ENCODE measurements around the gene PER1. TPM values are rescaled to one million over a fixed set of nuclear protein-coding genes. Genes with fewer than 3 reads are reported as not detected.
"Not testable (repeated sequence)": the region's sequence is repeated elsewhere in the genome, so short reads cannot be mapped to it uniquely, and the experiment has no call there.

Gene PER1
- total RNA-seq, 1 experiment from 2014 or later, result 25.0 TPM

GRCh38 chr17:8108972-8109660 is 43.1 kb downstream of the PER1 start:
- TF ChIP-seq EZH2phosphoT487 (IDR thresholded peaks at IDR 0.05; ENCODE audit: borderline replicate concordance, low read length) (no peak), CTCF (conservative IDR thresholded peaks at IDR 0.05; ENCODE audit: low read depth, low read length) (no peak), EZH2 (IDR thresholded peaks at IDR 0.05; ENCODE audit: low read length, unreplicated experiment) (no peak)
- Histone ChIP-seq H3K4me1 (ENCODE audit: insufficient read depth, low read length) (no peaks in the 10 kb centered on the region), H3K4me3 (ENCODE audit: low read length) (no peak overlapping the region), H3F3A (ENCODE audit: low read length, unreplicated experiment) (no peaks in the 10 kb centered on the region), H3K9ac (ENCODE audit: low read length) (no peak overlapping the region), H3K27me3 (ENCODE audit: low read length) (no peaks in the 10 kb centered on the region), H3K9me3 (ENCODE audit: low read length) (no peaks in the 10 kb centered on the region), H4K20me1 (ENCODE audit: low read length) (no peaks in the 10 kb centered on the region), H3K27ac (ENCODE audit: low read length) (no peak overlapping the region), H2AFZ (ENCODE audit: low read length) (no peak overlapping the region), H3K4me2 (ENCODE audit: low read length) (no peak overlapping the region), H3K36me3 (ENCODE audit: low read depth, low read length) (no peaks in the 10 kb centered on the region), H3K79me2 (ENCODE audit: low read length) (no peaks in the 10 kb centered on the region), H3K9me2 (replicated peaks; ENCODE audit: low read length) (no peaks in the 10 kb centered on the region)
- ATAC-seq (no peak), DNase-seq (no peak)
- BruUV-seq (replicated peaks), result no TSS peak
- intact Hi-C loops (cut with micrococcal nuclease), result no loop called here
- POLR2A ChIA-PET (ENCODE audit: unreplicated experiment), result no interaction called here
- CTCF ChIA-PET, result no interaction called here

- H3K4me1 ChIP-seq (ENCODE audit: insufficient read depth, low read length); BruUV-seq (replicated peaks); intact Hi-C loops (cut with micrococcal nuclease); H3K4me3 ChIP-seq (ENCODE audit: low read length); H3K9me2 ChIP-seq (replicated peaks; ENCODE audit: low read length); ATAC-seq; H3K4me2 ChIP-seq (ENCODE audit: low read length); H2AFZ ChIP-seq (ENCODE audit: low read length); CTCF ChIA-PET; H3K9me3 ChIP-seq (ENCODE audit: low read length); POLR2A ChIA-PET (ENCODE audit: unreplicated experiment); H3K27ac ChIP-seq (ENCODE audit: low read length); H3K9ac ChIP-seq (ENCODE audit: low read length); DNase-seq; H4K20me1 ChIP-seq (ENCODE audit: low read length); H3K36me3 ChIP-seq (ENCODE audit: low read depth, low read length); H3K79me2 ChIP-seq (ENCODE audit: low read length); H3F3A ChIP-seq (ENCODE audit: low read length, unreplicated experiment); H3K27me3 ChIP-seq (ENCODE audit: low read length): not testable (repeated sequence)
Observed at GRCh38 chr17:8106980-8107379, 45.2 kb downstream of the PER1 start.

GRCh38 chr17:8105957-8106398 is 46.2 kb downstream of the PER1 start:
- Histone ChIP-seq H2AFZ (ENCODE audit: low read length) (no peak overlapping the region), H3K36me3 (ENCODE audit: low read depth, low read length) (no peaks in the 10 kb centered on the region), H3K9ac (ENCODE audit: low read length) (no peak overlapping the region), H4K20me1 (ENCODE audit: low read length) (no peaks in the 10 kb centered on the region), H3K9me3 (ENCODE audit: low read length) (no peaks in the 10 kb centered on the region), H3K79me2 (ENCODE audit: low read length) (no peaks in the 10 kb centered on the region), H3F3A (ENCODE audit: low read length, unreplicated experiment) (no peaks in the 10 kb centered on the region), H3K4me1 (ENCODE audit: insufficient read depth, low read length) (peaks cover 6% of the 10 kb centered on the region; the same call in 1 of the 2 replicates), H3K4me2 (ENCODE audit: low read length) (no peak overlapping the region), H3K4me3 (ENCODE audit: low read length) (no peak overlapping the region), H3K27ac (ENCODE audit: low read length) (no peak overlapping the region), H3K9me2 (replicated peaks; ENCODE audit: low read length) (no peaks in the 10 kb centered on the region), H3K27me3 (ENCODE audit: low read length) (no peaks in the 10 kb centered on the region)
- BruUV-seq (replicated peaks), result no TSS peak
- TF ChIP-seq CTCF (conservative IDR thresholded peaks at IDR 0.05; ENCODE audit: low read depth, low read length) (no peak), EZH2 (IDR thresholded peaks at IDR 0.05; ENCODE audit: low read length, unreplicated experiment) (no peak), EZH2phosphoT487 (IDR thresholded peaks at IDR 0.05; ENCODE audit: borderline replicate concordance, low read length) (no peak)
- intact Hi-C loops (cut with micrococcal nuclease), result no loop called here
- DNase-seq (no peak), ATAC-seq (no peak)
- ChIA-PET CTCF (no interaction called here), POLR2A (ENCODE audit: unreplicated experiment) (interaction anchor here (0.6 to 0.9 kb wide), 2 partner anchors 10 to 49 kb away, joined by 4 to 5 read pairs; no protein-coding TSS in a partner anchor)
